T-helper 1 cell treated with Interleukin-12 subunit alpha and Interleukin-12 subunit beta and Interleukin-4 antibody, amounts not matched to agents 30 μg/mL and 1 μg/mL, for 36 hours (primary cell): ENCODE measurements around the gene GBF1.
"Not testable (repeated sequence)": the region's sequence is repeated elsewhere in the genome, so short reads cannot be mapped to it uniquely, and the experiment has no call there.

Experiments
- H3K27ac Mint-ChIP-seq: one replicate; pipeline ENCODE4 v1.8.0; 2021; ENCODE audit warnings: mild to moderate bottlenecking, mixed read lengths
- H3K27me3 Mint-ChIP-seq: one replicate; pipeline ENCODE4 v1.8.0; 2021; ENCODE audit warnings: low read depth, mixed read lengths
- H3K36me3 Mint-ChIP-seq: one replicate; pipeline ENCODE4 v1.8.0; 2021; ENCODE audit warnings: low read depth, mixed read lengths
- H3K4me1 Mint-ChIP-seq: one replicate; pipeline ENCODE4 v1.8.0; 2021; ENCODE audit warnings: low read depth, mixed read lengths
- H3K4me3 Mint-ChIP-seq: one replicate; pipeline ENCODE4 v1.8.0; 2021; ENCODE audit warnings: mild to moderate bottlenecking, moderate library complexity, mixed read lengths
- H3K9me3 Mint-ChIP-seq: one replicate; pipeline ENCODE4 v1.8.0; 2021; ENCODE audit warnings: mixed read lengths

GBF1 gene, protein sequence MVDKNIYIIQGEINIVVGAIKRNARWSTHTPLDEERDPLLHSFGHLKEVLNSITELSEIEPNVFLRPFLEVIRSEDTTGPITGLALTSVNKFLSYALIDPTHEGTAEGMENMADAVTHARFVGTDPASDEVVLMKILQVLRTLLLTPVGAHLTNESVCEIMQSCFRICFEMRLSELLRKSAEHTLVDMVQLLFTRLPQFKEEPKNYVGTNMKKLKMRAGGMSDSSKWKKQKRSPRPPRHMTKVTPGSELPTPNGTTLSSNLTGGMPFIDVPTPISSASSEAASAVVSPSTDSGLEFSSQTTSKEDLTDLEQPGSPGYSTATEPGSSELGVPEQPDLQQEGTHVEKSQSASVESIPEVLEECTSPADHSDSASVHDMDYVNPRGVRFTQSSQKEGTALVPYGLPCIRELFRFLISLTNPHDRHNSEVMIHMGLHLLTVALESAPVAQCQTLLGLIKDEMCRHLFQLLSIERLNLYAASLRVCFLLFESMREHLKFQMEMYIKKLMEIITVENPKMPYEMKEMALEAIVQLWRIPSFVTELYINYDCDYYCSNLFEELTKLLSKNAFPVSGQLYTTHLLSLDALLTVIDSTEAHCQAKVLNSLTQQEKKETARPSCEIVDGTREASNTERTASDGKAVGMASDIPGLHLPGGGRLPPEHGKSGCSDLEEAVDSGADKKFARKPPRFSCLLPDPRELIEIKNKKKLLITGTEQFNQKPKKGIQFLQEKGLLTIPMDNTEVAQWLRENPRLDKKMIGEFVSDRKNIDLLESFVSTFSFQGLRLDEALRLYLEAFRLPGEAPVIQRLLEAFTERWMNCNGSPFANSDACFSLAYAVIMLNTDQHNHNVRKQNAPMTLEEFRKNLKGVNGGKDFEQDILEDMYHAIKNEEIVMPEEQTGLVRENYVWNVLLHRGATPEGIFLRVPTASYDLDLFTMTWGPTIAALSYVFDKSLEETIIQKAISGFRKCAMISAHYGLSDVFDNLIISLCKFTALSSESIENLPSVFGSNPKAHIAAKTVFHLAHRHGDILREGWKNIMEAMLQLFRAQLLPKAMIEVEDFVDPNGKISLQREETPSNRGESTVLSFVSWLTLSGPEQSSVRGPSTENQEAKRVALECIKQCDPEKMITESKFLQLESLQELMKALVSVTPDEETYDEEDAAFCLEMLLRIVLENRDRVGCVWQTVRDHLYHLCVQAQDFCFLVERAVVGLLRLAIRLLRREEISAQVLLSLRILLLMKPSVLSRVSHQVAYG (N-terminal part only)

DNA sequence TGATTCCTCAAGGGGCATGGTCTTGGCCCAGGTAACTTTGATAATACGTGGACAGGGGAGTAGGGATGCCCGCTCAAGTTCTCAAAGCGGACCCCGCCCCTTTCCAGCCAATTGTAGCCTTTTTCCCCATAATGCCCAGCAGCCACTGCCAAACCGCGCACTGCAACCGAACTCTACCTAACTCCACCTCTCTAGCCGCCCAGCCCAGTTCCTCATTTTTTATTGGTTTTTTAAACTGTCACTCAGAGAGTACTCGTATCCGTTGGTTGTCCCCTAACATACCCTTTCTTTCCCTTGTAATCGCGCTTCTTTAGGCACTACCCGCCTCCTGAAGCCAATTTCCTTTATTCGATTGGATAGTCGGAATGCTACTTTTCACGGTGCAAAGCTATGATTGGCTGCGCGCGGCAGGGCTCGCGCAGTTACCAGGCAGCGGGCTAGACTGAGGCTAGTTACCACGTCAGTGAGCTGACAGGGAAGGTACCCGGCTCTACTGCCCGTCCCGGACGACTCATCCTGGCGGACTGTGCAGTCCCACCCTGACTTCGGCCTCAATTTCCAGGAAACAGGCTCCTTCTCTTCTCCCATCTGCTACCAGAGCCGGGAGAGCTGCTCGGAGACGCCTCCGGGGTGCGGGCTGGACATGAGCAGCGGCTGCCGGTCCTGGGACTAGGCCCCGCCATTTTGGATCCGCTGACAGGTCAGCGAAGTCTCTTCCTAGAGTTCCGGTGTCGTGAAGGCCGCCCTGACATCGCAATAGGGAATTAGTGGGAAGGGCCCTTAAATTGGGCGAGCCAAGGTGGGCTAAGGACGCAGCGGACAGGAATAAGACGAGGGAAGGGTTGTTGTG, at the start of gene GBF1:
Gene GBF1 (plus strand): TSS at position 451 of the 850 bp plus-strand sequence. CDS start 13,407 bp downstream, outside the sequence.
- peaks cover 21% of the 10 kb centered on the region for H3K27me3 Mint-ChIP-seq
- H3K36me3 Mint-ChIP-seq: peaks cover 12% of the 10 kb centered on the region
- H3K27ac Mint-ChIP-seq: peak within 1 kb of the TSS; percentile 93
- peak within 1 kb of the TSS; percentile 99 for H3K4me3 Mint-ChIP-seq
- no peaks in the 10 kb centered on the region for H3K9me3 Mint-ChIP-seq
- H3K4me1 Mint-ChIP-seq: peaks cover 41% of the 10 kb centered on the region

DNA sequence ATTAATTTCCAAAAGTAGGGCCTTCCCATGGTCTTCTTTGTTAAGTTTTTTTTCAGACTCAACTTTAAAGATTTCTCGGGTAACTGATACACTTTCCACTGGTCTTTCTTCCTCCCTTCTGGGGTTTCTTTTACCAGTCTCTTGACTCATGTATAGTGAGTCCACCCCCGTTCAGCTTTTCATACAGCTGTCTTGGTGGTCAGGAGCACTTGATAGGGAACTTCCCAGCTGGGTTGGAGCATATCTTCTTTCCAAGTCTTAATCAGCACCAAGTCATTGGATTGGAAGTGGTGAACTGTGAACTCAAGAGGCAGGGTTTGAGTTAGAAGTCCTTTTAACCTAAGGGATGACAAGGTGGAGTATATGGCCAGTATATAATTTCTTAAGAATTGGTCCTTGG, 48.4 kb upstream of the GBF1 start:
- H3K9me3 Mint-ChIP-seq: peaks cover 17% of the 10 kb centered on the region
- H3K27me3 Mint-ChIP-seq: peaks cover 5% of the 10 kb centered on the region
- peaks cover 6% of the 10 kb centered on the region for H3K36me3 Mint-ChIP-seq
- peaks cover under 1% of the 10 kb centered on the region for H3K4me1 Mint-ChIP-seq
- H3K4me3 Mint-ChIP-seq: no peak overlapping the region
- H3K27ac Mint-ChIP-seq: no peak overlapping the region

DNA sequence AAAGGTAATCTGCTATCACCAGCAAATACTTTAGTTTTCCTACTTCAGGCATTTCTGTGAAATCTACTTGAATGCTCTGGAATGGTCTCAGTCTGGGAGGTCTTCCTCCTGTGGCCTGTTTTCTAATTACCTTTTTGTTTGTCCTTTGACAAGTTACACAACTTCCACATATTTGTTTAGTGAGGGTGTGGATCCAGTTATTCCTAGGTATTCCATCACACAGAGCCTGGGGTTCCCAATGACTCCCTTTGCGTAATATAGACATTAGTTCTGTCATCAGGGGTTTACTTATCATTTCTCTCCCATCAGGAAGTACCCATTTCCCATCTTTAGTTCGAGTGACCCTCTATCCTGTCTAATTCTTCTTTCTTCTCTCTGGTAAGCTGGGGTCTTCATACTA, 47.3 kb upstream of the GBF1 start:
- peaks cover 5% of the 10 kb centered on the region for H3K4me1 Mint-ChIP-seq
- H3K36me3 Mint-ChIP-seq: peaks cover 3% of the 10 kb centered on the region
- H3K27me3 Mint-ChIP-seq: peaks cover 5% of the 10 kb centered on the region
- H3K27ac Mint-ChIP-seq: no peak overlapping the region
- H3K9me3 Mint-ChIP-seq: peaks cover 6% of the 10 kb centered on the region
- no peak overlapping the region for H3K4me3 Mint-ChIP-seq

DNA sequence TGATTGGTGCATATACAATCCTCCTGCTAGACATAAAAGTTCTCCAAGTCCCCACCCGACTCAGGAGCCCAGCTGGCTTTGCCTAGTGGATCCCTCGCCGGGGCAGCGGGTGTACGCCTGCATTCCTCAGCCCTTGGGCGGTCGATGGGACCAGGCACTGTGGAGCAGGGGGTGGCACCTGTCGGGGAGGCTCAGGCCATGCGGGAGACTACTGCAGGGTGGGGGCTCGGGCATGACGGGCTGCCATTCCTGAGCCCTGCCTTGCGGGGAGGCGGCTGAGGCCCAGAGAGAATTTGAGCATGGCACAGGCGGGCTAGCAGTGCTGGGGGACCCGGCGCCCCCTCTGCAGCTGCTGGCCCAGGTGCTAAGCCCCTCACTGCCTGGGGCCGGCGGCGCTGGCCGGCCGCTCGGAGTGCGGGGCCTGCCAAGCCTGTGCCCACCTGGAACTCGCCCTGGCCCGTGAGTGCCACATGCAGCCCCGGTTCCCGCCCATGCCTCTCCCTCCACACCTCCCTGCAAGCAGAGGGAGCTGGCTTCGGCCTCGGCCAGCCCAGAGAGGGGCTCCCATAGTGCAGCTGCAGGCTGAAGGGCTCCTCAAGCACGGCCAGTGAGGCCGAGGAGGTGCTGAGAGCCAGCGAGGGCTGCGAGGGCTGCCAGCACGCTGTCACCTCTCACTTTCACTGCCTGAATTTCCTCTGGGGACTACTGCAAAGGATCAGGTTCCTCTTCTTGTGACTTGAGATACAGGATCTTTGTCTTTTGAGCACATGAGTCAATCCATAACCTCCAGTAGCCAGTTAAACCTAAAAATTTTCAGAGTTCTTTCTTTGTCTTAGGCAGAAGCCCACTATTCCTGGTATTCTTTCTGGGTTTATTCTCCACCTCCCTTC, 44.3 kb upstream of the GBF1 start:
- H3K36me3 Mint-ChIP-seq: peaks cover 1% of the 10 kb centered on the region
- peaks cover 5% of the 10 kb centered on the region for H3K4me1 Mint-ChIP-seq
- H3K27ac Mint-ChIP-seq: no peak overlapping the region
- no peak overlapping the region for H3K4me3 Mint-ChIP-seq
- H3K9me3 Mint-ChIP-seq: peaks cover 12% of the 10 kb centered on the region
- H3K27me3 Mint-ChIP-seq: peaks cover 5% of the 10 kb centered on the region

DNA sequence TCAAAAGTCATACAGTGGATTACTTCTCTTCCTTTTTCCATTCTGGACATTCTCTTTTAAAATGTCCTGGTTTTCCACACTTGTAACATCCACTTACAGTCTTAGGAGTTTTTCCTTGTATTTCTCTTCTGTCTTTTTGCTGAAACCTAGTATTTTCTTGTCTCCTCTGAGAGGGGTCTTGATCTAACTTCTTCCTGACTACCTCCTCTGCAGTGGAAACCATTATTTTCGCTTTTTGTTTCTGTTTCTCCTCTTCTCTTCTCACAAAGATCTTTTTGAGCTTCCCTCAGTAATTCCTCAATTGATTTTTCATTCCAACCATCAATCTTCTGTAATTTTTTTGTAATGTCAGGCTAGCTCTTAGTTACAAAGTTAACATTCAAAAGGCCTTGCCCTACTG, 42.9 kb upstream of the GBF1 start:
- Mint-ChIP-seq H3K4me3 (peak overlapping the region; percentile 0), H3K27me3 (peaks cover 5% of the 10 kb centered on the region), H3K4me1 (peaks cover 5% of the 10 kb centered on the region), H3K9me3 (peaks cover 12% of the 10 kb centered on the region), H3K36me3 (peaks cover 1% of the 10 kb centered on the region), H3K27ac (peak overlapping the region; percentile 50)

DNA sequence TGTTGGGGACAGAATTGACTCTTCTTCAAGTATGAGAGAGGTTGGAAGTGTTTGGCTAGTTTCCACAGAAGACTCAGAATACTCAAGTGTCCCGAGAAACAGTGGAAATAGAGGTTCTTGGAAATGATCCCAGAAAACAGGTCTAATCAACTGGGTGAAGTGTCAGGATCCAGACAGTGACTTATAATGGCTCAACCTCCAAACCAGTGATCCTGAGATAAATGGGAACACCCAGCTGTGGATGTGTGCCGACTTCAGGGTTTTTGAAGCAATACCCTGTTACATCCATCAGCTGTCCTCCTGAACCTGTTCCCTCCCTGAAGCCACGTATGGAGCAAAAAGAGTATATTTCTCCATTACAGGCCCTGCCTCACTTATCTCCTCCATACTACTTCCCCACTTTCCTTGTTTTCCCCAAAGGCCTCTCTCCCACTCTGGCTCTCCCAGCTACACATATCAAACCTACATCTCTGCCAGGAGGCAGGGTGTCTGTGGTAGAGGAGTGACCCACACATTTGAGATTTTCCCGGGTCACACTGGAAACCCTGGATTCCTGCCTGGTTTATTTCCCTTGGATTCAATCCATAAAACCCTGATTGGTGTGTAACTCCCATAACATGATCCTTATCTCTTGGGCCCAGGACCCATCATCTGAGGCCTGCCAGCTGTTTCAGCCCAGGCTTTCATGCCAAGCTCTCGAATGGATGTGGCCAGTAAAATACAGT, 36.9 kb upstream of the GBF1 start:
- Mint-ChIP-seq H3K4me1 (no peaks in the 10 kb centered on the region), H3K27me3 (peaks cover 3% of the 10 kb centered on the region), H3K4me3 (no peak overlapping the region), H3K9me3 (peaks cover 12% of the 10 kb centered on the region), H3K27ac (no peak overlapping the region), H3K36me3 (no peaks in the 10 kb centered on the region)

DNA sequence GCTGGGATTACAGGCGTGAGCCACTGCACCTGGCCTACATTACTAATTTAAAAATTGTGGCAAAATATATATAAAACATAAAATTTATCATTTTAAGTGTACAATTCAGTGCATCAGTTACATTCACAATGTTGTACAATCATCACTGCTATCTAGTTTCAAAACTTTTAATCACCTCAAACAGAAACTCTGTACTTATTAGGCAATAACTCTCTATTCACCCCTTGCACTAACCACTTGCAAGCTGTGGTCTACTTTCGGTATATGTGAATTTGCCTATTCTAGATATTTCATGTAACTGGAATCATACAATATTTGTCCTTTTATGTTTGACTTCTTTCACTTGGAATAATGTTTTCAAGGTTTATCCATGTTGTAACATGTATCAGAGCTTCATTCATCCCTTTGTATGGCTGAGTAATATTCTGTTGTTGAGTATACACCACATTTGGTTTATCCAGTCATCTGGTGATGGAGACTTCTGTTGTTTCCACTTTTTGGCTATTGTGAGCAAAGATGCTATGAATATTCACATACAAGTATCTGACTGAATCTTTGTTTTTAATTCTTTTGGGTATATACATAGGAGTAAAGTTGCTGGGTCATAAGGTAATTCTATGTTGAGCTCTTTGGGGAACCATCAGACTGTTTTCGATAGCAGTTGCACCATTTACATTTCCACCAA, 33.6 kb upstream of the GBF1 start:
- no peaks in the 10 kb centered on the region for H3K4me1 Mint-ChIP-seq
- peaks cover 16% of the 10 kb centered on the region for H3K27me3 Mint-ChIP-seq
- no peaks in the 10 kb centered on the region for H3K9me3 Mint-ChIP-seq
- H3K4me3 Mint-ChIP-seq: no peak overlapping the region
- no peak overlapping the region for H3K27ac Mint-ChIP-seq
- H3K36me3 Mint-ChIP-seq: no peaks in the 10 kb centered on the region

DNA sequence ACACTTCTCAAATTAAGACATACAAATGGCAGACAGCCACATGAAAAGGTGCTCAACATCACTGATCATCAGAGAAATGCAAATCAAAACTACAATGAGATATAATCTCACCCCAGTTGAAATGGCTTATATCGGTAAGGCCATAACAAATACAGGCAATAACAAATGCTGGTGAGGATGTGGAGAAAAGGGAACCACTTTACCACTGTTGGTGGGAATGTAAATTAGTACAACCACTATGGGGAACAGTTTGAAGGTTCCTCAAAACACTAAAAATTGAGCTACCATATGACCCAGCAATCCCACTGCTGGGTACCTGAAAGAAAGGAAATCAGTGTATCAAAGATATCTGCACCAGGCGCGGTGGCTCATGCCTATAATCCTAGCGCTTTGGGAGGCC, 31.7 kb upstream of the GBF1 start:
- H3K27ac Mint-ChIP-seq, H3K9me3 Mint-ChIP-seq, H3K4me1 Mint-ChIP-seq, H3K4me3 Mint-ChIP-seq, H3K36me3 Mint-ChIP-seq: not testable (repeated sequence)
- peaks cover 22% of the 10 kb centered on the region for H3K27me3 Mint-ChIP-seq

DNA sequence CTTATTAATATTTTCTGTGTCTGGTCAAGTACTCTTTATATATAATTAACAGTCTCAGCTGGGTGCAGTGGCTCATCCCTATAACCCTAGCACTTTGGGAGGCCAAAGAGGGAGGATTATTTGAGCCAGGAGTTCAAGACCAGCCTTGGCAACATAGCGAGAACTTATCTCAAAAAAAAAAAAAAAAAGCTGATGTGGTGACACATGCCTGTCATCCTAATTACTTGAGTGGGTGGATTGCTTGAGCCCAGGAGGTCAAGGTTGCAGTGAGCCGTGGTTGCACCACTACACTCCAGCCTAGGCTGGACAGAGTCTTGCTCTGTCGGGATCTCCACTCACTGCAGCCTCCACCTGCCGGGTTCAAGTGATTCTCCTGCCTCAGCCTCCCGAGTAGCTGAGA, 26.0 kb upstream of the GBF1 start:
- Mint-ChIP-seq H3K4me1 (no peaks in the 10 kb centered on the region), H3K27me3 (peaks cover 36% of the 10 kb centered on the region), H3K4me3 (no peak overlapping the region)

DNA sequence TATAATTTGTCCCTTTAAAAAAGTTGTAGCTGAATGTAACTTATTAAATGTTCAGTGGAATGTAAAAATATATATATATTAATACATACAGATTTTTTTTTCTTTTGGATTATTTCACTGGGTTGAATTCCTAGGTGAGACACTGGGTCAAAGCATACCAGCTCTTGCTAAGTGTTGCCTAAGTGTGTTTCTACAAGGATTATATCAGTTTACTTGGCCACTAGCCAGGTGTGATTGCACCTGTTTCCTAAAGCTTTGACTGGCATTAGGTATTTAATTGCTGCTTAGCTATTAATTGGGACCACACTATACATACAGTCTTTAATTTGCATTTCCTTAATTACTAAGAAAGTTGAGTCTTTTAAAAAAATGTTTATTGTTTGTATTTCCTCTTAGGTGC, 24.7 kb upstream of the GBF1 start:
- H3K9me3 Mint-ChIP-seq: no peaks in the 10 kb centered on the region
- H3K27ac Mint-ChIP-seq: no peak overlapping the region
- H3K4me3 Mint-ChIP-seq: no peak overlapping the region
- no peaks in the 10 kb centered on the region for H3K36me3 Mint-ChIP-seq
- H3K27me3 Mint-ChIP-seq: peaks cover 32% of the 10 kb centered on the region
- peaks cover 2% of the 10 kb centered on the region for H3K4me1 Mint-ChIP-seq

More for the DNA sequence above, 26.0 kb upstream of the GBF1 start:
- Mint-ChIP-seq H3K36me3 (no peaks in the 10 kb centered on the region), H3K27ac (no peak overlapping the region), H3K9me3 (no peaks in the 10 kb centered on the region)

DNA sequence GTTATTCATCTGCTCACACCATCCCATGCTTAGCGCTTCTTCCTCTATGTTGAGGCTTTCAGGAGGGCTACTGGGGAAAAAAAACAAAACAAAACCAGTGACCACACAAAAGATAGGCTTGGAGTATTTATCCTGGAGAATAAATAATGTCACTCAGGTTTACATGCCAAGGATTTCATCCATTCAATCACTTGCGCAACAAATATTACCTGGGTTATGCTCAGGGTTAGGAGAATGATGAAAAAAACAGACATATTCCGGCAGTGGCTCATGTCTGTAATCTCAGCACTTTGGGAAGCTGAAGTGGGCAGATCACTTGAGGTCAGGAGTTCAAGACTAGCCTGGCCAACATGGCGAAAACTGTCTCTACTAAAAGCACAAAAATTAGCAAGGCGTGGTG, 22.5 kb upstream of the GBF1 start:
- Mint-ChIP-seq H3K4me3 (no peak overlapping the region), H3K27ac (no peak overlapping the region), H3K27me3 (peaks cover 45% of the 10 kb centered on the region)

More for the DNA sequence above, 22.5 kb upstream of the GBF1 start:
- Mint-ChIP-seq H3K36me3 (no peaks in the 10 kb centered on the region), H3K9me3 (no peaks in the 10 kb centered on the region), H3K4me1 (peaks cover 11% of the 10 kb centered on the region)
